Ascending aorta (tissue), 2 donors: ENCODE results near the gene ADARB1. TPM values are rescaled to one million over a fixed set of nuclear protein-coding genes. Genes with fewer than 3 reads are reported as not detected.
A peak's percentile ranks its signal among the peaks of the same experiment; 100 is the strongest.

ENCODE experiments used
- DNase-seq, 2 donors: peaks; one replicate each; pipeline ENCODE4 v3.0.0-alpha.2; 2019; ENCODE audit warnings: low spot score in 2 of 2
- H3K27ac ChIP-seq, 2 donors: fragments of 200-600 bp; sonication (generic); one replicate each; pipeline ENCODE4 v1.5.1; 2016 to 2017; ENCODE audit warnings: mild to moderate bottlenecking in 1 of 2
- H3K27me3 ChIP-seq: fragments of 200-600 bp; sonication (generic); one replicate; pipeline ENCODE4 v1.5.1; 2017
- H3K36me3 ChIP-seq, 2 donors: fragments of 200-600 bp; sonication (generic); one replicate each; pipeline ENCODE4 v1.5.1; 2016
- H3K4me1 ChIP-seq, 2 donors: fragments of 200-600 bp; sonication (generic); one replicate each; pipeline ENCODE4 v1.5.1; 2016 to 2017; ENCODE audit warnings: mild to moderate bottlenecking in 1 of 2
- H3K4me3 ChIP-seq, 2 donors: fragments of 200-600 bp; sonication (generic); one replicate each; pipeline ENCODE4 v1.5.1; 2016 to 2017; ENCODE audit warnings: mild to moderate bottlenecking in 1 of 2
- H3K9me3 ChIP-seq, 2 donors: fragments of 200-600 bp; sonication (generic); one replicate each; pipeline ENCODE4 v1.5.1; 2016
- CTCF ChIP-seq, 3 experiments: fragments of 200-600 bp in 2 of 3; fragments of 450-650 bp in 1 of 3; sonication (generic) in 2 of 3; IDR thresholded peaks; one replicate each; pipeline ENCODE4 v1.5.1; 2016 to 2019; ENCODE audit warnings: antibody characterized with exemption in 3 of 3, mild to moderate bottlenecking in 1 of 3, moderate library complexity in 1 of 3
- intact Hi-C: fragments of 100-400 bp; cut with DNase I; formaldehyde crosslinking; loops from one replicate; pipeline ENCODE4 v1.15.1; 2023
- total RNA-seq: library from RNA; depleted of rRNA; stranded (reverse); fragments of >200 nt; gene quantifications from one replicate; pipeline ENCODE4 v1.1.0, GENCODE V29; 2016

ADARB1 gene
- total RNA-seq, 1 donor from 2014 or later = 82.9 TPM

- peaks cover 65 to 75% of the 10 kb centered on the region in 2 donors for H3K36me3 ChIP-seq
- no peak for TF ChIP-seq CTCF (IDR thresholded peaks at IDR 0.05)
- intact Hi-C loops = no loop called here
These were observed 192.4 kb downstream of the ADARB1 start for GRCh38 chr21:45266518-45267389.

GRCh38 chr21:45267390-45267760, 193.0 kb downstream of the ADARB1 start:
- Histone ChIP-seq H3K4me3 (no peak overlapping the region), H3K27ac (no peak overlapping the region), H3K4me1 (no peaks in the 10 kb centered on the region), H3K27me3 (no peaks in the 10 kb centered on the region), H3K36me3 (peaks cover 71 to 81% of the 10 kb centered on the region in 2 donors), H3K9me3 (peaks cover 0 to 4% of the 10 kb centered on the region in 2 donors)
- TF ChIP-seq CTCF (IDR thresholded peaks at IDR 0.05) = no peak
- DNase-seq = peak in 1 of 2 donors; percentile 54
- intact Hi-C loops = no loop called here

More at GRCh38 chr21:45266518-45267389, 192.4 kb downstream of the ADARB1 start:
- Histone ChIP-seq H3K4me3 (no peak overlapping the region), H3K27me3 (no peaks in the 10 kb centered on the region), H3K4me1 (no peaks in the 10 kb centered on the region), H3K9me3 (peaks cover 0 to 4% of the 10 kb centered on the region in 2 donors), H3K27ac (no peak overlapping the region)
- DNase-seq = peak in 1 of 2 donors; percentile 61

- H3K9me3 ChIP-seq = peaks cover 0 to 4% of the 10 kb centered on the region in 2 donors
- peaks cover 70 to 79% of the 10 kb centered on the region in 2 donors for H3K36me3 ChIP-seq
- H3K4me3 ChIP-seq = no peak overlapping the region
- H3K4me1 ChIP-seq = no peaks in the 10 kb centered on the region
- DNase-seq = peak in 1 of 2 donors; percentile 50
- H3K27me3 ChIP-seq = no peaks in the 10 kb centered on the region
- intact Hi-C loops = no loop called here
- H3K27ac ChIP-seq = no peak overlapping the region
- no peak for TF ChIP-seq CTCF (IDR thresholded peaks at IDR 0.05)
These were observed 195.5 kb downstream of the ADARB1 start for GRCh38 chr21:45269861-45270260.

GRCh38 chr21:45270306-45270821, 196.0 kb downstream of the ADARB1 start:
- Histone ChIP-seq H3K9me3 (peaks cover 0 to 4% of the 10 kb centered on the region in 2 donors), H3K4me1 (no peaks in the 10 kb centered on the region), H3K36me3 (peaks cover 70 to 79% of the 10 kb centered on the region in 2 donors), H3K27ac (no peak overlapping the region), H3K27me3 (no peaks in the 10 kb centered on the region), H3K4me3 (no peak overlapping the region)
- no peak for TF ChIP-seq CTCF (IDR thresholded peaks at IDR 0.05)
- intact Hi-C loops = no loop called here
- DNase-seq = peak in 1 of 2 donors; percentile 45

Other genes starting within 250 kb of the ADARB1 start
- 468 TPM for gene PTTG1IP, start 200.9 kb upstream of the ADARB1 start, total RNA-seq
- 65.5 TPM for gene ITGB2, start 153.7 kb upstream of the ADARB1 start, total RNA-seq
- gene SLX9, start 134.6 kb upstream of the ADARB1 start, total RNA-seq = 0.75 TPM
- gene POFUT2, start 213.3 kb downstream of the ADARB1 start, total RNA-seq = 39.4 TPM